HCT116 (cell line): ENCODE data around the gene HOMER1. TPM values are rescaled to one million over a fixed set of nuclear protein-coding genes. Genes with fewer than 3 reads are reported as not detected.

Source experiments
- ATAC-seq: fragments of 200-7000 bp; cut with Tn5 transposase; 2 replicates; pipeline ENCODE4 v1.9.1; 2020; ENCODE audit warnings: mild to moderate bottlenecking, moderate library complexity
- BruUV-seq: library from RNA; stranded (reverse); fragments of 400-500 nt; replicated peaks from 2 replicates; lab custom pipeline; 2021; lab: Mats Ljungman, UMichigan
- CTCF ChIA-PET: fragments of 300-600 bp; sonication (Branson Sonifier 250); formaldehyde crosslinking; loops from one replicate; lab custom pipeline; 2021; ENCODE audit warnings: antibody characterized with exemption; lab: Charles Lee
- POLR2A ChIA-PET: fragments of 300-600, 350-600 bp; sonication (Branson Sonifier 250); formaldehyde crosslinking; loops from one replicate; lab custom pipeline; 2021; ENCODE audit warnings: antibody characterized with exemption; lab: Charles Lee
- RAD21 ChIA-PET, 2 experiments: fragments of 300-600 bp; sonication (Branson Sonifier 250); formaldehyde crosslinking; loops; one replicate each; lab custom pipeline; 2023; ENCODE audit warnings: low total read pairs in 2 of 2; ENCODE audit not compliant: uncharacterized antibody in 2 of 2, unreplicated experiment in 2 of 2, low non-redundant PET in 1 of 2; lab: Charles Lee
- DNase-seq: peaks from one replicate; pipeline ENCODE4 v3.0.0-alpha.2; 2010; ENCODE audit warnings: low read depth, low spot score
- H2AFZ ChIP-seq: fragments of 200-600 bp; shearing (Covaris generic), sonication (generic); 2 replicates; pipeline ENCODE4 v1.6.1; 2017; ENCODE audit warnings: low read depth, mixed run types, mixed read lengths, antibody characterized with exemption, low read length; ENCODE audit not compliant: poor library complexity, severe bottlenecking
- H3K27ac ChIP-seq: 2 replicates; pipeline ENCODE4 v1.5.1; 2012; ENCODE audit warnings: low read depth, low read length
- H3K27me3 ChIP-seq: fragments of 200-600 bp; sonication (generic); 2 replicates; pipeline ENCODE4 v1.6.1; 2016; ENCODE audit warnings: mixed run types, low read length, mixed read lengths; ENCODE audit not compliant: insufficient read depth
- H3K36me3 ChIP-seq, 2 experiments: fragments of 200-500 bp in 1 of 2; fragments of 200-600 bp in 1 of 2; sonication (Bioruptor generic) in 1 of 2; sonication (generic) in 1 of 2; 2 replicates each; pipeline versions ENCODE4 v1.5.1 to v1.6.1; 2014 to 2016; ENCODE audit warnings: low read length in 2 of 2, inconsistent platforms in 1 of 2, mixed read lengths in 1 of 2, mixed run types in 1 of 2; ENCODE audit not compliant: insufficient read depth in 2 of 2, control insufficient read depth in 1 of 2
- H3K4me1 ChIP-seq, 2 experiments: fragments of 200-600 bp in 1 of 2; sonication (generic) in 1 of 2; 2 replicates each; pipeline versions ENCODE4 v1.5.1 to v1.6.1; 2012 to 2017; ENCODE audit warnings: low read length in 2 of 2, inconsistent platforms in 1 of 2, mild to moderate bottlenecking in 1 of 2, mixed read lengths in 1 of 2, mixed run types in 1 of 2, moderate library complexity in 1 of 2; ENCODE audit not compliant: insufficient read depth in 2 of 2, control insufficient read depth in 1 of 2
- H3K4me2 ChIP-seq: fragments of 200-600 bp; sonication (generic); 2 replicates; pipeline ENCODE4 v1.6.1; 2017; ENCODE audit warnings: mixed run types, low read length, mixed read lengths
- H3K4me3 ChIP-seq, 2 experiments: fragments of 200-600 bp in 1 of 2; sonication (generic) in 1 of 2; replicated peaks in 1 of 2; 2 replicates each; pipeline ENCODE4 v1.5.1; 2011 to 2016; ENCODE audit warnings: low read length in 2 of 2, control low read depth in 1 of 2, low read depth in 1 of 2, mild to moderate bottlenecking in 1 of 2, mixed read lengths in 1 of 2, mixed run types in 1 of 2
- H3K79me2 ChIP-seq: fragments of 200-600 bp; sonication (generic); 2 replicates; pipeline ENCODE4 v1.6.1; 2017; ENCODE audit warnings: mild to moderate bottlenecking, mixed run types, low read length, moderate library complexity, mixed read lengths; ENCODE audit not compliant: insufficient read depth
- H3K9ac ChIP-seq: fragments of 200-600 bp; sonication (generic); 2 replicates; pipeline ENCODE4 v1.6.1; 2016; ENCODE audit warnings: low read length, mixed read lengths
- H3K9me2 ChIP-seq: fragments of 200-600 bp; sonication (generic), shearing (Covaris generic); 2 replicates; pipeline ENCODE4 v1.6.1; 2017; ENCODE audit warnings: mixed run types, mild to moderate bottlenecking, moderate library complexity; ENCODE audit not compliant: insufficient read depth
- H3K9me3 ChIP-seq, 2 experiments: fragments of 200-500 bp in 1 of 2; fragments of 200-600 bp in 1 of 2; sonication (Bioruptor generic) in 1 of 2; sonication (generic) in 1 of 2; 2 replicates each; pipeline ENCODE4 v1.6.1; 2014 to 2017; ENCODE audit warnings: low read length in 2 of 2, mixed read lengths in 2 of 2, inconsistent platforms in 1 of 2, low read depth in 1 of 2, mild to moderate bottlenecking in 1 of 2, mixed run types in 1 of 2, moderate library complexity in 1 of 2; ENCODE audit not compliant: control insufficient read depth in 1 of 2, insufficient read depth in 1 of 2
- H4K20me1 ChIP-seq: fragments of 200-600 bp; sonication (generic), shearing (Covaris generic); 2 replicates; pipeline ENCODE4 v1.6.1; 2017; ENCODE audit warnings: mixed run types, mild to moderate bottlenecking, moderate library complexity; ENCODE audit not compliant: insufficient read depth
- CBX3 ChIP-seq: IDR thresholded peaks from 2 replicates; pipeline ENCODE4 v1.6.1; 2012; ENCODE audit warnings: low read depth
- CEBPB ChIP-seq: IDR thresholded peaks from 2 replicates; pipeline ENCODE4 v1.6.1; 2012; ENCODE audit warnings: low read depth
- EGR1 ChIP-seq: IDR thresholded peaks from 2 replicates; pipeline ENCODE4 v1.6.1; 2012; ENCODE audit warnings: low read depth
- ELF1 ChIP-seq: IDR thresholded peaks from 2 replicates; pipeline ENCODE4 v1.6.1; 2012; ENCODE audit warnings: low read depth, borderline replicate concordance
- FOSL1 ChIP-seq: IDR thresholded peaks from 2 replicates; pipeline ENCODE4 v1.6.1; 2012; ENCODE audit warnings: low read depth
- JUND ChIP-seq: IDR thresholded peaks from 2 replicates; pipeline ENCODE4 v1.6.1; 2012
- POLR2A ChIP-seq: IDR thresholded peaks from 2 replicates; pipeline ENCODE4 v1.7.0; 2011; ENCODE audit warnings: borderline replicate concordance; ENCODE audit not compliant: insufficient read depth, insufficient read length; ENCODE audit errors: extremely low read depth
- POLR2AphosphoS5 ChIP-seq: IDR thresholded peaks from 2 replicates; pipeline ENCODE4 v1.6.1; 2011; ENCODE audit warnings: mild to moderate bottlenecking, low read depth, low read length, moderate library complexity
- RAD21 ChIP-seq: IDR thresholded peaks from 2 replicates; pipeline ENCODE4 v1.6.1; 2012; ENCODE audit warnings: low read depth, mild to moderate bottlenecking
- SIN3A ChIP-seq: IDR thresholded peaks from 2 replicates; pipeline ENCODE4 v1.6.1; 2012; ENCODE audit warnings: low read depth
- SP1 ChIP-seq: IDR thresholded peaks from 2 replicates; pipeline ENCODE4 v1.6.1; 2012; ENCODE audit warnings: low read depth
- TCF7L2 ChIP-seq: IDR thresholded peaks from 2 replicates; pipeline ENCODE4 v1.7.0; 2011; ENCODE audit warnings: borderline replicate concordance, inconsistent platforms; ENCODE audit not compliant: insufficient read depth, insufficient read length; ENCODE audit errors: extremely low read depth
- YY1 ChIP-seq: IDR thresholded peaks from 2 replicates; pipeline ENCODE4 v1.6.1; 2011; ENCODE audit warnings: low read length, low read depth, moderate library complexity, mild to moderate bottlenecking; ENCODE audit not compliant: insufficient replicate concordance; ENCODE audit errors: extremely low read depth
- ZFX ChIP-seq: fragments of 450-650 bp; IDR thresholded peaks from 2 replicates; pipeline ENCODE4 v1.6.1; 2017
- ZNF274 ChIP-seq: fragments of 200-500 bp; sonication (Bioruptor generic); IDR thresholded peaks from 2 replicates; pipeline ENCODE4 v1.6.1; 2014; ENCODE audit warnings: mild to moderate bottlenecking, low read depth, low read length, inconsistent platforms
- intact Hi-C: fragments of 100-400 bp; cut with micrococcal nuclease; formaldehyde crosslinking; loops from 2 replicates; pipeline ENCODE4 v1.10.0; 2022
- total RNA-seq: library from RNA; stranded (reverse); gene quantifications from one replicate; pipeline ENCODE4 v1.2.1, GENCODE V29; 2021; ENCODE audit not compliant: unreplicated experiment
- TF ChIP-seq, protein P1 (sequence below), 3 experiments: fragments of 200-600 bp in 1 of 3; sonication (generic) in 1 of 3; IDR thresholded peaks in 2 of 3; conservative IDR thresholded peaks in 1 of 3; 2 replicates each; pipeline ENCODE4 v1.5.1; 2012 to 2017; ENCODE audit warnings: low read depth in 2 of 3, low read length in 2 of 3, antibody characterized with exemption in 1 of 3, borderline replicate concordance in 1 of 3, control low read depth in 1 of 3, mild to moderate bottlenecking in 1 of 3, mixed read lengths in 1 of 3, mixed run types in 1 of 3, moderate library complexity in 1 of 3; ENCODE audit not compliant: insufficient read depth in 1 of 3
- TF ChIP-seq, protein P2 (sequence below): IDR thresholded peaks from 2 replicates; pipeline ENCODE4 v1.6.1; 2012
- TF ChIP-seq, protein P3 (sequence below): IDR thresholded peaks from 2 replicates; pipeline ENCODE4 v1.6.1; 2012

The HOMER1 gene
- total RNA-seq, 1 experiment from 2014 or later = 21.4 TPM

DNA sequence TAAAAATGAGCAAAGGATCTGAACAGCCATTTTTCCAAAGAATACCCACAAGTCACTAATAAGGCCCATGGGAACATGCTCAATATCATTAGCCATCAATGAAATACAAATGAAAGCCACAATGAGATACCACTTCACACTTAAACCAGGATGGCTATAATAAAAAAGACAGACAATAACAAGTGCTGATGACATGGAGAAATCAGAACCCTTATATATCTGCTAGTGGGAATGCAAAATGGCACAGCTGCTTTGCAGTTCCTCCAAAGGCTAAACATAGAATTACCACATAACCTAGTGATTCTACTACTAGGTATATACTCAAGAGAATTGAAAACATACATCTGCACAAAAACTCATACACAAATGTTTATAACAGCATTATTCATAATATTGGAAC lies 83.7 kb downstream of the HOMER1 start (continued):
- TF ChIP-seq YY1 (no peak), EGR1 (no peak), FOSL1 (no peak), POLR2A (no peak), ZNF274 (no peak), ZFX (no peak), TCF7L2 (no peak)

DNA sequence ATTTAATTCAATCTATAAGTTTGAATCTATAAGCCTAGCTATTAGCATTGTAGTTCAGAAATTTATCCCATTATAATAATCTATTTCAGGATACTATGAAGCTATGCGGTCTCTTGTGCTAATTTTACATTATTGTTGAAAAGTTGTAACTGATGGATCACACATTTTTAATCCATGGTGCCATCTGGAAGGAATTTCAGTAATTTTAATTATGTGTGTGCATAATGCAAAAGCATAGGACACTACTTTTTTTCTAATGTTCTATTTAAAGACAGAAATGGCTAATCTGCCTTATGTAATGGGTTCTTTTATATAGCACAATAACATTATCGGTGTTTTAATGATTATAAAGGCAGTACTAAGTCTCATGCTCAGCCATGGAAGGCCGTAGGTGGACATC lies 90.6 kb downstream of the HOMER1 start:
- no peak overlapping the region for H3K4me2 ChIP-seq
- ATAC-seq (no peak), DNase-seq (no peak)
- intact Hi-C loops = loop anchor here (10.0 kb wide), 1 partner anchor 58 kb away; no protein-coding TSS in a partner anchor
- no peak overlapping the region for H3K4me3 ChIP-seq
- H4K20me1 ChIP-seq = no peaks in the 10 kb centered on the region
- no peak overlapping the region for H2AFZ ChIP-seq
- H3K79me2 ChIP-seq = no peaks in the 10 kb centered on the region
- H3K27ac ChIP-seq = no peak overlapping the region
- H3K36me3 ChIP-seq = no peaks in the 10 kb centered on the region
- no peaks in the 10 kb centered on the region for H3K9me2 ChIP-seq
- H3K4me1 ChIP-seq = peaks cover 12 to 53% of the 10 kb centered on the region in 2 experiments
- RAD21 ChIA-PET = no interaction called here
- BruUV-seq = no TSS peak
- H3K9me3 ChIP-seq = no peaks in the 10 kb centered on the region
- no peaks in the 10 kb centered on the region for H3K27me3 ChIP-seq
- H3K9ac ChIP-seq = no peak overlapping the region
- TF ChIP-seq TCF7L2 = no peak
- no peak for TF ChIP-seq ELF1
- CTCF ChIA-PET = no interaction called here
- POLR2A ChIA-PET = no interaction called here

DNA sequence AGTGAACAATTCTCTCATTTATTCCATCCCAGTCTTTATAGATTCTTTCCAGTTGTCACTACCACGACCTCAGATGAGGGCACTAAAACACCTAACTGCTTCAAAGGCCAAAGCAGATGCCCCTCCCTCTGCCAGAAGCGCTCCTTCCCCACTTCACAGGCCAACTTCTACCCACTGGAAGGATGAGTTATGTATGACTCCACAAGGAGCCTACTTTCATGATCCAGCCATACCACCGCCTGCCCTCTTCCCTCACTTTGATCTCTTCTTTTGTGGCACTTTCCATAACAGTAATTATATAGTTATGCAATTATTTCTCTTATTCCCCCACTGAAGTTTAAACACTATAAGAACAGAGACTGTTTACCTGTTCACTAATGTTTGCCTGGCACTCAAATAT lies 93.7 kb downstream of the HOMER1 start:
- Histone ChIP-seq H3K9me2 (no peaks in the 10 kb centered on the region), H3K4me1 (peaks cover 12 to 60% of the 10 kb centered on the region in 2 experiments), H3K4me3 (peak overlapping the region in 1 of 2 experiments; percentile 10; a peak in 1 of 4 replicates), H3K4me2 (peak overlapping the region; percentile 63), H3K79me2 (no peaks in the 10 kb centered on the region), H4K20me1 (no peaks in the 10 kb centered on the region), H3K9ac (no peak overlapping the region), H3K27ac (peak overlapping the region; percentile 11; the same call in 1 of the 2 replicates), H3K36me3 (no peaks in the 10 kb centered on the region), H2AFZ (no peak overlapping the region), H3K27me3 (no peaks in the 10 kb centered on the region), H3K9me3 (no peaks in the 10 kb centered on the region)
- ATAC-seq = peak; percentile 95
- intact Hi-C loops = loop anchor here (10.0 kb wide), 1 partner anchor 55 kb away; no protein-coding TSS in a partner anchor
- DNase-seq = peak; percentile 86
- ChIA-PET RAD21 (no interaction called here), CTCF (no interaction called here), POLR2A (interaction anchor here (0.7 kb wide), 1 partner anchor 93 kb away, joined by 3 read pairs; the partner anchor contains the start of gene HOMER1)
- no TSS peak for BruUV-seq
- TF ChIP-seq TCF7L2 = peak; percentile 50
- peak; percentile 84 for TF ChIP-seq JUND
- peak; percentile 71; the same call in 1 of the 2 replicates for TF ChIP-seq CBX3
- TF ChIP-seq, protein P1, sequence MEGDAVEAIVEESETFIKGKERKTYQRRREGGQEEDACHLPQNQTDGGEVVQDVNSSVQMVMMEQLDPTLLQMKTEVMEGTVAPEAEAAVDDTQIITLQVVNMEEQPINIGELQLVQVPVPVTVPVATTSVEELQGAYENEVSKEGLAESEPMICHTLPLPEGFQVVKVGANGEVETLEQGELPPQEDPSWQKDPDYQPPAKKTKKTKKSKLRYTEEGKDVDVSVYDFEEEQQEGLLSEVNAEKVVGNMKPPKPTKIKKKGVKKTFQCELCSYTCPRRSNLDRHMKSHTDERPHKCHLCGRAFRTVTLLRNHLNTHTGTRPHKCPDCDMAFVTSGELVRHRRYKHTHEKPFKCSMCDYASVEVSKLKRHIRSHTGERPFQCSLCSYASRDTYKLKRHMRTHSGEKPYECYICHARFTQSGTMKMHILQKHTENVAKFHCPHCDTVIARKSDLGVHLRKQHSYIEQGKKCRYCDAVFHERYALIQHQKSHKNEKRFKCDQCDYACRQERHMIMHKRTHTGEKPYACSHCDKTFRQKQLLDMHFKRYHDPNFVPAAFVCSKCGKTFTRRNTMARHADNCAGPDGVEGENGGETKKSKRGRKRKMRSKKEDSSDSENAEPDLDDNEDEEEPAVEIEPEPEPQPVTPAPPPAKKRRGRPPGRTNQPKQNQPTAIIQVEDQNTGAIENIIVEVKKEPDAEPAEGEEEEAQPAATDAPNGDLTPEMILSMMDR (IDR thresholded peaks at IDR 0.05 in 2 of 3, conservative IDR thresholded peaks at IDR 0.05 in 1 of 3; ENCODE audit: borderline replicate concordance in 1 of 3, insufficient read depth in 1 of 3, low read depth in 2 of 3, low read length in 2 of 3) = no peak
- peak; percentile 80 for TF ChIP-seq CEBPB
- TF ChIP-seq, protein P2, sequence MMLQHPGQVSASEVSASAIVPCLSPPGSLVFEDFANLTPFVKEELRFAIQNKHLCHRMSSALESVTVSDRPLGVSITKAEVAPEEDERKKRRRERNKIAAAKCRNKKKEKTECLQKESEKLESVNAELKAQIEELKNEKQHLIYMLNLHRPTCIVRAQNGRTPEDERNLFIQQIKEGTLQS = no peak
- TF ChIP-seq, protein P3, sequence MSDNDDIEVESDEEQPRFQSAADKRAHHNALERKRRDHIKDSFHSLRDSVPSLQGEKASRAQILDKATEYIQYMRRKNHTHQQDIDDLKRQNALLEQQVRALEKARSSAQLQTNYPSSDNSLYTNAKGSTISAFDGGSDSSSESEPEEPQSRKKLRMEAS = no peak
- TF ChIP-seq POLR2AphosphoS5 = peak; percentile 50; the same call in 1 of the 2 replicates
- no peak for TF ChIP-seq EGR1
- peak; percentile 84 for TF ChIP-seq FOSL1
- no peak for TF ChIP-seq SIN3A
- TF ChIP-seq RAD21 = no peak
- TF ChIP-seq SP1 = peak; percentile 83
